Amniotic stem cell (primary cell): ENCODE measurements around the gene CRYBG3.

Experiments
- DNase-seq: peaks from one replicate; lab custom pipeline; 2025; lab: John Stamatoyannopoulos, UW

The CRYBG3 gene

DNA sequence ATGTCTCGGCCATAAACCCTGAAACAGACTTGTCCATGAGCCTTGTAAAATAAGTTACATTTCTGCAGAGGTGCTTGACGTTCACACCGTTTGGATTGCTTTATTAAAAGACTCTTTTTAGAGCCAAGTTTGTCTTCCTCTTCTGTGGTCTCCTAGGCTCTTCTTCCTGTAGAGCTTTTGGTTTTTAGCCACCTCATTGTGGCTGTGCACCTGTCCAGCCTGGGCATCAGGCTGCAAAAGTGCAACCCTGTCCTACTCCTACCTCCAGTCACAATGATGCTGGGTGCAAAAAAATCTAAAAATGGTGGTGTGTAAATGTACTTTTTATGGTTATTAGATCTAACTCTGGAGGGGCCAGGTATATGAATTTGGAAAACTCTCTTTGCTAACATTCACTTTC lies 153.2 kb downstream of the CRYBG3 start:
- DNase-seq = no peak

DNA sequence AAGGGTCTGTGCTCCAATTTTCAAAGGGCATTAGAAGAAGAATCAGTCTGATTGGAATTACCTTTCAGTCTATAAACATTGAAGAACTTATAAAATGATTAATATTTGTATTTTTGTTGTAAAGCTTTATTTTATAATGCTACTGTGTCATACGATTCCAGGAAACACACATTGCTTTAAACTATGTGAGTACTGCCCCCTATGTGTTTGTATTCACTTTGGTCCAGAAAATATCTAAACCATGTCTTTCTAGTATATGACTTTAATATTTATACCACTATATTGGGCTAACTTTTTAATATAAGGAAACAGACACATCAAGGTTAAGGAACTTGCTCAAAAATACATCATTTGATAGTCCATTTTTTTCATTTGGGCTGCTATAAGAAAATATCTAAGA lies 153.7 kb downstream of the CRYBG3 start:
- no peak for DNase-seq

DNA sequence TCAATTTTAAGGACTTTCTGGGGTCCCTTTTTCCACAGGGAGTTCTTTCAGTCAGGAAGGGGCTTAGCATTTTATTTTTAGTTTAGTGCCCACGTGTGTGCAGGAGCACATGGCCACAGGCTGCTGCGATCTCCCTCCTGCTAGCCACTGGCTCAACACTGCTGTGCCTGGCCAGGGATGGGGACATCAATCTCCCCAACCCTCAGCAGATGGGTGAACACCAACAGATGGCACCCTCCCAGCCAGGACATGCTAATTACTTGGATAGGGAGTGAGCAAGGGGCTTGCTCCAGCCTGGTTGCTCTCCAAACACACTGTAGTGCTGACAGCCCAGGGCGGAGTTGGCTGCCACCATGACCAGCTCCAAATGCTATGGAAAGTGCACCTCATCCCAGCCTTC lies 157.8 kb downstream of the CRYBG3 start:
- DNase-seq = no peak

DNA sequence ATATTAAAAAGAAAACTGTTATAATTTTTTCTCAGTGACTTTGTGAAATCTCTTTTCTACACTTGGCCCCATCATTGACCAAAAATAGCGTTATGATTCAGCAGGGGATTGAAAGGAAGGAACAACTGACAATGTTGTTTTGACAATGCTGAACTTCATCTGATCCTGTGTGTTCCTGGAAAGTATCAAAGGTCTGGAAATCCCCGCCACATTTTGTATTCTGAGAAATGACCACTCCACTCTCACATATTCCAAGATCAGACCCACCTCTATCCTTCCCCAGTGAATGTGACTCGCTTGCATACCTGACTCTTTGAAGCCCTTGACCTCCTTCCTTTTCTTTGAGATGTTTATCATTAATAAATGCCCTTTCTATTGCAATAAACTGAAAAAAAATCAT lies 160.1 kb downstream of the CRYBG3 start:
- DNase-seq = no peak

DNA sequence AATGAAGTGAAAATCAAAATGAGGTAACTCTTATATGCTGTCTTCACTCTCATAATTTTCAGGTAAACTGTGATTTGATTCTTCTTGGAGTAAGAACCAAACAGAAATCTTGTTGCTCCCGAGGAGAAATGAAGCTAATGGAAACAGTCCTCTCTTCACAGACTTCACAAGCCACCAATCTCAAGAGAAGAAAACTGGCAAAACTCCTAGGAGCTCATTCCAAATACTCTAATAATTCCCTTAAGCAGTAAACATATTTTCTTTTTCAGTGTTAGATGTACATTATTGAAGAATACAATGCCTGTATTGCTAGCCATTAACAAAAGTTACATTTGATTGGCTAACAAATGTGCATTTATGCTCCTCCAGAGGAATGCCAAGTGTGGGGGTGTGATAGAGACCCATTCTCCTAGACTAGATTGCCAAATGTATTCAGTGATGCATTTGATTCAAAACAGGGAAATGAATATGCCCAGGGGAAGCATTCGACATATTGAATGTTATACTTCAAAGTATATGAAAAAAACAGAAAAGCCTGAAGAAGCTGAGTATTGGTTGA lies 162.2 kb downstream of the CRYBG3 start:
- DNase-seq = no peak

DNA sequence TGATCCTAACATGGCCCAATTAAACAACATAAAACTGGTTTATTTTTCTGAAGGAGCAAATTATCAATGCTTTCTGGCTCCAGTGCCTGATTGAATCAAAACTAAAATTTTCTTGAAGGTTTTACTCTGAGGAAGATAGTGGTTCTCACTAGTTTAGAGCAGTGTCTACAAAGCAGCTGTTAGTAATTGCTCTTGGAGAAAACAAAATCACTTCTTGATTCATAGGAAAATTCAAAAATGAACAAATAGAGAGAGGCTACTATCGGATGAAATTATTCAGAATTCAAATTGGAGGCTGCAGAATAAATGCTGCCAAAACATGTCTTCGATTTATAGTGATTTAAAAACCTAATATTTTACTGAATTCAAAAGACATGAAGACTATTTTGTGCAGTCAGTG lies 165.5 kb downstream of the CRYBG3 start:
- no peak for DNase-seq

DNA sequence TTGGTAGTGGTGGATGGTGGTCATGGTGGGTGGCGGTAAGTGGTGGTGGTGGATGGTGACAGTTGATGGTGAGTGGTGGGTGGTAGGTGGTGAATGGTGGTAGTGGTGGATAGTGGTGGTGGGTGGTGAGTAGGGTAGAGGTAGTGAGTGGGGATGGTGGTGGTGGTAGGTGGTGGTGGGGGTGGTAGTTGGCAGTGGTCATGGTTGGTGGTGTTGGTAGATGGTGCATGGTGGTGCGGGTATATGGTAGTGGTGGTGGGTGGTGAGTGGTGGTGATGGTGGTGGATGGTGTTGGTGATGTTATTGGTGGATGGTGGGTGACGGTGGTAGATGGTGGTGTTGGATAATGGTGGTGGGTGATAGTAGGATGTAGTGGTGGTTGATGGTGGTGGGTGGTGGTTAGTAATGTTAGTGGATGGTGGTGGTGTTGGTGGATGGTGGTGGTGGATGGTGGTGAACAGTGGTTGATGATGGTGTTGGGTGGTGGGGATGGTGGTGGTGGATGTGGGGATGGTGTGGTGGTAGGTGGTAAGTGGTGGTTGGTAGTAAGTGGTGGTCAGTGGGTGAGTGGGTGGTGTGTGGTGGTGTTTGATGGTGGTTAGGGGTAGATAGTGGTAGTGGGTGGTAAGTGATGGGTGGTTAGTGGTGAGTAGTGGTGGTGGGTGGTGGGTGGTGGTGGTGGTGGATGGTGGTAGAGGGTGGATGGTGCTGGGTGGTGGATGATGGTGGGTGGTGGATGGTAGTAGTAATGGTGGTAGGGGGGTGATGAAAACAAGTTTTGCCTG lies 167.2 kb downstream of the CRYBG3 start:
- DNase-seq = no peak

DNA sequence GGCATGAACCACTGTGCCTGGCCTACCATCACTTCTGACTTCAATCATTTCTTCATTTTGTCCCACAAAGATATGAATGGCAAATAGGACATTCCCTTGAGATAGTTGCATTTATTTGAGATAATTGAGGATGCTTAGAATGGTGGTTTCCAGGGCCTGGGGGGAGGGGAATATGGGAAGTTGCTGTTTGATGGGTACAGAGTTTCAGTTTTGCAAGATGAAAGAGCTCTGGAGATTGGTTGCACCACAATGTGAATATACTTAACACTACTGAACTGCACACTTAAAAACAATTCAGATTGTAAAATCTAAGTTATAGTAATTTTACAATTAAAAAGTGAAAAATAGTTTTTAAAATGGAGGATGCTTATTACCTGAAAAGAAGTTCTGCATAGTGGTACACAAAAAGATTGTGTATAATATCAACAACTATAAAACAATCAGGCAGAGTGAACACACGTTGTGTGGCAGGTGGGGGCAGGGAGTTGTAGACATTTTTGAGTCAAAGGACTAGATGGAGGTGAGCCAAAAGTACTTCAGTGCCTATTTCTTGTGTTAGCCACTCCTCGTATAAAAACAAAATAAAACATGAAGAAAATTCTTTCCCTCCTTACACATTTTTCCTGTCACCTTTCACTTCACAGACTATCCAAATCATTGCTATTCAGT lies 168.9 kb downstream of the CRYBG3 start:
- DNase-seq = no peak

DNA sequence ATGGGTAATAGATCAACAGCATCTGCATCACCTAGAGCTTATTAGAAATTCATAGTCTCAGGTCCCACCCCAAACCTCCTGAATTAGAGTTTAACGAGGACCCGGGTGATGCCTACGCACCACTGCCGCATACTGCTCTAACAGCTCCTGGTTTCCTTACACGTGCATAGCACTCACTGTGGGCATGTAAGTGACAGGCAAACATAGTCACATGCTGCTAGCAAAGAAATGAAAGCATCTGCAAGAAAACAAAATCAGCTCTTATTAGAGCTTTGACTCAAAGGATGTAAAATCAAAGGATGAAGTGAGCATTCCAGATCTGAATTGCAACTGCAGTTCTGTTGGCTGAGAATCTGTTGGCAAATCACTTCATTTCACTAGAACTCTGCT lies 169.5 kb downstream of the CRYBG3 start:
- DNase-seq = no peak

DNA sequence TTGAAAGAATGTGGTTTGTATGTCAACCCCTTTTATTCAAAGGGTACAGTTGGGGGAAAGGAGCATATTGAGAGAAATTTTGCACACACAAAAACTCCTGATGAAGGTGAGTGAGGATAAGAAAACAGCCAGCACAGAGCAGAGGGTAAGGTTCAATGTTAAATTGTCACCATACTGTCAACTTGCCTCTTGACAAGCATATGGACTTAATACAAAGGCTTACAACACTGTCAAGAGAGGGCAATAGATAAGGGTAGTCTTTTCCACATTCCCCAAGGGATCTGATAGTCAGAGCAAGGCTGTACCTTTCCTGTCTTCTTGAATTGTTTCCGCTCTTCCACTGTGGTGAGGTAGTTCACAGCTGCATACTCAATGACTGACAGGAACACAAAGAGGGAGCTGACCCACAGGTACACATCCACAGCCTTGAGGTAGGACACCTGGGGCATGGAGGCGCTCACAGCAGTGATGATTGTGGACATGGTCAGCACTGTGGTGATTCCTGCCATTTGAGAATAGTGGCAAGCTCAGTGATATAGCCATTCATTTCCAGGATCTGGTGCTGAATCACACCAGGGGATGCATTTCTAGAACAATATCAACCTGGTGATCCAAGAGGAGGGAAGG lies 170.8 kb downstream of the CRYBG3 start:
- no peak for DNase-seq

DNA sequence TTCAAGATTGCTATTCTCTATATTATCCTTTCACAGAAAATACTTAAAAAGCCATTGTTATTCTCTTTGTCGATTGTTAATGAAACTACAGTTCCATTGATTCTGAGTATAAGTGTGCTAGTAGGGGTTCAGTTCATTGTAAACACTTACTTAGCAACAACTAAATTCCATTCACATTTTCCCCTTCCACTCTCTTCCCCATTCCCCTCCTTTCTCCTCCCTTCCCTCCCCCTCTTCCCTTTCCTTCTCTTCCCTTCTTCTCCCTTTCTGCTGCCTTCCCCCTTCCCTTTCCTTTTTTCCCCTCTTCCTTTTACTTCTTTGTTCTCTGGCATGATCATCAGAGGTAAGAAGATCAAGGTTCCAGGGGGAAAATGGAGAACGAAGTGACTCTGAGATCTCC lies 171.7 kb downstream of the CRYBG3 start:
- DNase-seq = no peak

DNA sequence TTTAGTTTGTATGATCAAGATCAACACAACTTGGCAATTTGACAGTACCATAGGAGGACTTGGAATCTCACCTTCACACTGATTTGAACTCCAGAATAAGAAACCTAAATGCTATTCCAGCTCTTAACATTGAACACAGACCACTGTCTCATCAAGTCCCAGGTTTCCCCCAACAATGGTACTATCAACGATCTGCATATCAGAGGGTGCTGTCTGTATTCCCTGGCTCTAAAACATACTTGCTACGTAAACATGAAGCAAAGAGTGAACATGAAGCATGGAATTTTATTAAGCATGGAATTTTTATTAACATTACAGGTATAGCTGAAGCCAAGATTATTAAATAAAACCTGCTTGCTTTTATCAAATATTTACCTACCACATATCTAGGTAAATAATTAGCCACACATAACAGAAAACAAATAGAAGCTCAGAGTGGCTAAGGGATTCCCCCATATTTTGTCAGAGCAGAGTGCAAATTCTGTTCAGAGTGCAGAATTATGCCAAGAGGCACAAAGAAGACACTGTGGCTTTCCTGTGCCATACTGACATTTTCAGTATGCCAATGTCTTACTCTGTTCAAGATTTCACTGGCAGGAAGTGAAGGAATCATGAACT lies 172.6 kb downstream of the CRYBG3 start:
- no peak for DNase-seq
